Measurements from ENCODE around the gene LRMDA. TPM values are rescaled to one million over a fixed set of nuclear protein-coding genes. Genes with fewer than 3 reads are reported as not detected.
A peak's percentile ranks its signal among the peaks of the same experiment; 100 is the strongest.

The LRMDA gene
- total and polyA plus RNA-seq, 2 of the 13 experiments (the other 11 are each of a cell fraction or from before 2014, with no cell fraction given), result 13.4 to 22.0 TPM

DNA sequence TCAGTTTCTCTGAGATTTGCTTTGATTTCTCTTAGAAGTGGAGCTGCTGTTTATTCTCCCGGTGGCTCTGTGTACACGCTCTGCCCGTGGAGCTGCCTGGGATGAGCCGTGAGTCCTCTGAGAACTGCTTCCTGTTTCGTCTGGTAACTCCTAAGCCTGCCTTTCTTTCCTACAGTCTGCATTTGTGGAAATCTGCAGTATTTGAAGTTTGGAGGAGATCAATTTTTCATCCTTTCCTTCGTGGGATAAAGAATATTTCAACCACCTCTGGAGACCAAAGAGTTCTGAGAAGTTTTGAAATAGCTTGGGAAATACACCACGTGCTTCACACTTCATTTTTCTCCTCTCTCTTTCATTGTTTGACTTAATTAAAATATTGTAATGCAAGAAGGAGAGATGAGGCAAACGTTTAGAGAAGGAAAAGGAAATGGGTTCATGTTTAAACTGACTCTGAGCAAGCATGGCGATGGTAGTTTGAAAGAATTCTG lies 311.9 kb downstream of the LRMDA start (continued):
- TF ChIP-seq ZFP41 (CRISPR knock-in tag; IDR thresholded peaks at IDR 0.05; ENCODE audit: borderline replicate concordance), result no peak
- peak; percentile 68 for TF ChIP-seq FOXA3 (CRISPR knock-in tag; IDR thresholded peaks at IDR 0.05)
- TF ChIP-seq, protein P1, sequence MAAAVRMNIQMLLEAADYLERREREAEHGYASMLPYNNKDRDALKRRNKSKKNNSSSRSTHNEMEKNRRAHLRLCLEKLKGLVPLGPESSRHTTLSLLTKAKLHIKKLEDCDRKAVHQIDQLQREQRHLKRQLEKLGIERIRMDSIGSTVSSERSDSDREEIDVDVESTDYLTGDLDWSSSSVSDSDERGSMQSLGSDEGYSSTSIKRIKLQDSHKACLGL (CRISPR knock-in tag; IDR thresholded peaks at IDR 0.05), result no peak
- no peak for TF ChIP-seq ZNF543 (CRISPR knock-in tag; IDR thresholded peaks at IDR 0.05)
- TF ChIP-seq EP300 (IDR thresholded peaks at IDR 0.05; ENCODE audit: low read depth in 2 of 2, low read length in 2 of 2), result peak in 1 of 2 experiments; percentile 24; a peak in 1 of 4 replicates
- TF ChIP-seq EP300 (CRISPR knock-in tag; IDR thresholded peaks at IDR 0.05; ENCODE audit: borderline replicate concordance), result no peak
- peak; percentile 46 for TF ChIP-seq NCOA2 (CRISPR knock-in tag; IDR thresholded peaks at IDR 0.05)
- peak; percentile 51 for TF ChIP-seq SALL1 (CRISPR knock-in tag; IDR thresholded peaks at IDR 0.05)
- no peak for TF ChIP-seq ZNF256 (CRISPR knock-in tag; conservative IDR thresholded peaks at IDR 0.05)
- TF ChIP-seq ZNF225 (CRISPR knock-in tag; IDR thresholded peaks at IDR 0.05), result no peak
- no peak for TF ChIP-seq RXRA (CRISPR knock-in tag; IDR thresholded peaks at IDR 0.05)
- TF ChIP-seq KDM1A (CRISPR knock-in tag; IDR thresholded peaks at IDR 0.05), result no peak
- peak; percentile 22; the same call in 1 of the 2 replicates for TF ChIP-seq GABPB1 (CRISPR knock-in tag; IDR thresholded peaks at IDR 0.05)
- no peak for TF ChIP-seq HOXA9 (CRISPR knock-in tag; IDR thresholded peaks at IDR 0.05; ENCODE audit: borderline replicate concordance)
- peak; percentile 5; the same call in 1 of the 2 replicates for TF ChIP-seq SOX5 (CRISPR knock-in tag; IDR thresholded peaks at IDR 0.05; ENCODE audit: borderline replicate concordance)
- peak; percentile 19; the same call in 1 of the 2 replicates for TF ChIP-seq FOXO1 (CRISPR knock-in tag; IDR thresholded peaks at IDR 0.05)
- no peak for TF ChIP-seq NRL (CRISPR knock-in tag; IDR thresholded peaks at IDR 0.05; ENCODE audit: borderline replicate concordance)
- TF ChIP-seq, protein P2, sequence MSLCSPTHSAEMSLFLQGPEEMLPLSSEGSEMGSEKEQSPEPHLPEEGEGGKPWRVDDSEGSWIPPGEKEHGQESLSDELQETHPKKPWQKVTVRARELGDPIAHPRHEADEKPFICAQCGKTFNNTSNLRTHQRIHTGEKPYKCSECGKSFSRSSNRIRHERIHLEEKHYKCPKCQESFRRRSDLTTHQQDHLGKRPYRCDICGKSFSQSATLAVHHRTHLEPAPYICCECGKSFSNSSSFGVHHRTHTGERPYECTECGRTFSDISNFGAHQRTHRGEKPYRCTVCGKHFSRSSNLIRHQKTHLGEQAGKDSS (CRISPR knock-in tag; IDR thresholded peaks at IDR 0.05; ENCODE audit: borderline replicate concordance, low read depth), result no peak
- TF ChIP-seq KDM3A (CRISPR knock-in tag; IDR thresholded peaks at IDR 0.05; ENCODE audit: low read depth), result no peak
- TF ChIP-seq SAP130 (CRISPR knock-in tag; IDR thresholded peaks at IDR 0.05; ENCODE audit: low read depth), result peak; percentile 25; the same call in 1 of the 2 replicates
- no peak for TF ChIP-seq MZF1 (CRISPR knock-in tag; IDR thresholded peaks at IDR 0.05; ENCODE audit: borderline replicate concordance)
- TF ChIP-seq ZNF263 (CRISPR knock-in tag; IDR thresholded peaks at IDR 0.05), result peak; percentile 68; the same call in 1 of the 2 replicates
- TF ChIP-seq, protein P3, sequence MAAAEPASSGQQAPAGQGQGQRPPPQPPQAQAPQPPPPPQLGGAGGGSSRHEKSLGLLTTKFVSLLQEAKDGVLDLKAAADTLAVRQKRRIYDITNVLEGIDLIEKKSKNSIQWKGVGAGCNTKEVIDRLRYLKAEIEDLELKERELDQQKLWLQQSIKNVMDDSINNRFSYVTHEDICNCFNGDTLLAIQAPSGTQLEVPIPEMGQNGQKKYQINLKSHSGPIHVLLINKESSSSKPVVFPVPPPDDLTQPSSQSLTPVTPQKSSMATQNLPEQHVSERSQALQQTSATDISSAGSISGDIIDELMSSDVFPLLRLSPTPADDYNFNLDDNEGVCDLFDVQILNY (CRISPR knock-in tag; conservative IDR thresholded peaks at IDR 0.05), result no peak
- TF ChIP-seq FOXC1 (CRISPR knock-in tag; IDR thresholded peaks at IDR 0.05; ENCODE audit: borderline replicate concordance), result no peak
- peak; percentile 64; the same call in 1 of the 2 replicates for TF ChIP-seq TCF7 (IDR thresholded peaks at IDR 0.05; ENCODE audit: low read depth)
- TF ChIP-seq GFI1 (CRISPR knock-in tag; IDR thresholded peaks at IDR 0.05; ENCODE audit: borderline replicate concordance), result peak; percentile 67; the same call in 1 of the 2 replicates
- peak; percentile 53; the same call in 1 of the 2 replicates for TF ChIP-seq GATAD2A (CRISPR knock-in tag; IDR thresholded peaks at IDR 0.05)
- no peak for TF ChIP-seq CC2D1A (CRISPR knock-in tag; IDR thresholded peaks at IDR 0.05)
- TF ChIP-seq ZNF446 (CRISPR knock-in tag; IDR thresholded peaks at IDR 0.05), result no peak
- TF ChIP-seq MED1 (CRISPR knock-in tag; IDR thresholded peaks at IDR 0.05), result peak; percentile 67
- TF ChIP-seq MTA1 (CRISPR knock-in tag; IDR thresholded peaks at IDR 0.05; ENCODE audit: borderline replicate concordance), result no peak
- no peak for TF ChIP-seq NKX3-1 (CRISPR knock-in tag; IDR thresholded peaks at IDR 0.05)
- TF ChIP-seq ZNF337 (CRISPR knock-in tag; IDR thresholded peaks at IDR 0.05; ENCODE audit: borderline replicate concordance, low read depth), result no peak

Data from HepG2 (cell line).